Measurements from ENCODE around the gene SLC30A1. TPM values are rescaled to one million over a fixed set of nuclear protein-coding genes. Genes with fewer than 3 reads are reported as not detected.
A peak's percentile ranks its signal among the peaks of the same experiment; 100 is the strongest.

The SLC30A1 gene
- total RNA-seq, 1 donor from 2014 or later: 9.1 TPM

DNA sequence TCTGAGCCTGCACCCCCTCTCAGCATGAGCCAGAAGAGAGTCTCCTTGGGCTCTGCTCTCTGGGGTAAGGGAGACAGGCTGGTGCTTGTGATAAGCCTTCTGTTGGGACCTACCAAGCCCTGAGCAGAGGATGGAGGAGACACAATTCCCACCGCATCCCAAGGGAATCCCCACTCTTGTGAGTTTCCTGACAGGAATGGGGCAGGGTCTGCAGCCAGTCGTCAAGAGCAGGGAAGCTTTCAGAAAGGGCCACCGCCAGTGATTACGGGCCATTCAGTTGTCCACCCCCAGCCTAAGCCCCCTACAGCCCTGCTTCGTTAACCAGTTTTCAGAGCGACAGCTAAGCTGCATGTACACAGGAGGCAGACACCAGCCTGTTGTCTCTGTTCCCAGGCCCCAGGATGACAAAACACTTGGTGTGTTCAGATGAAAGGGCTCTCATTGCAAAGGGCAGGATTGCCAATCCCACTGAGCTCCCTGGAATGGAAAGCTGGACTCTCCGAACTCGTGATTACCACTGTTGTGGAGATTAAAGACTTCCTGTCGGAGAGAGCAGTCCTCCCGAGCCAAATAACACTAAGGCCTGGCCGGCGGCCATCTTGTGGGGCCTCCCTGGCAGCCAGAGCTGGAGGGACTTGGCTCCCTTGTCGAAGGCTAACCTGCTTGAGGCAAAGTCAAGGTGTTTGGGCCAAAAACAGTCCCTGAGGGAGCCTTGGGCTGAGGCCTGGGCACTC, 37.4 kb upstream of the SLC30A1 start:
- TF ChIP-seq, protein P1, sequence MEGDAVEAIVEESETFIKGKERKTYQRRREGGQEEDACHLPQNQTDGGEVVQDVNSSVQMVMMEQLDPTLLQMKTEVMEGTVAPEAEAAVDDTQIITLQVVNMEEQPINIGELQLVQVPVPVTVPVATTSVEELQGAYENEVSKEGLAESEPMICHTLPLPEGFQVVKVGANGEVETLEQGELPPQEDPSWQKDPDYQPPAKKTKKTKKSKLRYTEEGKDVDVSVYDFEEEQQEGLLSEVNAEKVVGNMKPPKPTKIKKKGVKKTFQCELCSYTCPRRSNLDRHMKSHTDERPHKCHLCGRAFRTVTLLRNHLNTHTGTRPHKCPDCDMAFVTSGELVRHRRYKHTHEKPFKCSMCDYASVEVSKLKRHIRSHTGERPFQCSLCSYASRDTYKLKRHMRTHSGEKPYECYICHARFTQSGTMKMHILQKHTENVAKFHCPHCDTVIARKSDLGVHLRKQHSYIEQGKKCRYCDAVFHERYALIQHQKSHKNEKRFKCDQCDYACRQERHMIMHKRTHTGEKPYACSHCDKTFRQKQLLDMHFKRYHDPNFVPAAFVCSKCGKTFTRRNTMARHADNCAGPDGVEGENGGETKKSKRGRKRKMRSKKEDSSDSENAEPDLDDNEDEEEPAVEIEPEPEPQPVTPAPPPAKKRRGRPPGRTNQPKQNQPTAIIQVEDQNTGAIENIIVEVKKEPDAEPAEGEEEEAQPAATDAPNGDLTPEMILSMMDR (conservative IDR thresholded peaks at IDR 0.05): no peak
- Mint-ChIP-seq H3K9me3 (no peaks in the 10 kb centered on the region), H3K4me3 (no peak overlapping the region), H3K4me1 (peaks cover 6% of the 10 kb centered on the region), H3K36me3 (ENCODE audit: low read depth) (no peaks in the 10 kb centered on the region), H3K27me3 (ENCODE audit: low read depth) (no peaks in the 10 kb centered on the region), H3K27ac (ENCODE audit: unreplicated experiment) (no peak overlapping the region)
- DNase-seq (ENCODE audit: low read depth, low spot score): no peak

DNA sequence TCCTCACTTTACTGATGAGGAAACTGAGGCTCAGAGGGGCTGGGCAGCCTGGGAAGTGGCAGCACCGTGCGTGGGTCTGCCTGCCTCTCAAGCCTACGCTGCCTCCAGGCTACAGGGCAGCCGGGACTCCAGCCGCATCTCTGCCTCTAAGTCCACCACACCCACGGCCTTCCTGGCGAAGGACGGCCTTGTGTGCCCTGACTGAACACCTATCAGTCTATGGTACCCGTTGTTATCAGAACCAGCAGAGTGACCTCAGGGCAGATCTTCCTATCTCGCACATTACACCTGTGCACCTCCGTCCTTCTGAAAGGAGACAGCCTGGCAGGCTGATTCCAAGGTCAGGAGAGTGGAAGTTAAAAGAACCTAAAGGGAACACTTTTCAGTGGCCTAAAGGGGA, 35.7 kb upstream of the SLC30A1 start:
- H3K4me3 Mint-ChIP-seq: no peak overlapping the region
- H3K4me1 Mint-ChIP-seq: peaks cover 9% of the 10 kb centered on the region
- no peak overlapping the region for H3K27ac Mint-ChIP-seq (ENCODE audit: unreplicated experiment)
- DNase-seq (ENCODE audit: low read depth, low spot score): no peak
- H3K36me3 Mint-ChIP-seq (ENCODE audit: low read depth): no peaks in the 10 kb centered on the region
- no peaks in the 10 kb centered on the region for H3K27me3 Mint-ChIP-seq (ENCODE audit: low read depth)
- no peaks in the 10 kb centered on the region for H3K9me3 Mint-ChIP-seq
- TF ChIP-seq, protein P1 (conservative IDR thresholded peaks at IDR 0.05): no peak

- H3K9me3 Mint-ChIP-seq: no peaks in the 10 kb centered on the region
- peaks cover 11% of the 10 kb centered on the region for H3K4me1 Mint-ChIP-seq
- H3K27ac Mint-ChIP-seq (ENCODE audit: unreplicated experiment): peak overlapping the region; percentile 78
- H3K27me3 Mint-ChIP-seq (ENCODE audit: low read depth): no peaks in the 10 kb centered on the region
- TF ChIP-seq, protein P1 (conservative IDR thresholded peaks at IDR 0.05): no peak
- H3K36me3 Mint-ChIP-seq (ENCODE audit: low read depth): no peaks in the 10 kb centered on the region
- H3K4me3 Mint-ChIP-seq: no peak overlapping the region
- DNase-seq (ENCODE audit: low read depth, low spot score): no peak
Measured at GRCh38 chr1:211613951-211614350, 35.0 kb upstream of the SLC30A1 start.

DNA sequence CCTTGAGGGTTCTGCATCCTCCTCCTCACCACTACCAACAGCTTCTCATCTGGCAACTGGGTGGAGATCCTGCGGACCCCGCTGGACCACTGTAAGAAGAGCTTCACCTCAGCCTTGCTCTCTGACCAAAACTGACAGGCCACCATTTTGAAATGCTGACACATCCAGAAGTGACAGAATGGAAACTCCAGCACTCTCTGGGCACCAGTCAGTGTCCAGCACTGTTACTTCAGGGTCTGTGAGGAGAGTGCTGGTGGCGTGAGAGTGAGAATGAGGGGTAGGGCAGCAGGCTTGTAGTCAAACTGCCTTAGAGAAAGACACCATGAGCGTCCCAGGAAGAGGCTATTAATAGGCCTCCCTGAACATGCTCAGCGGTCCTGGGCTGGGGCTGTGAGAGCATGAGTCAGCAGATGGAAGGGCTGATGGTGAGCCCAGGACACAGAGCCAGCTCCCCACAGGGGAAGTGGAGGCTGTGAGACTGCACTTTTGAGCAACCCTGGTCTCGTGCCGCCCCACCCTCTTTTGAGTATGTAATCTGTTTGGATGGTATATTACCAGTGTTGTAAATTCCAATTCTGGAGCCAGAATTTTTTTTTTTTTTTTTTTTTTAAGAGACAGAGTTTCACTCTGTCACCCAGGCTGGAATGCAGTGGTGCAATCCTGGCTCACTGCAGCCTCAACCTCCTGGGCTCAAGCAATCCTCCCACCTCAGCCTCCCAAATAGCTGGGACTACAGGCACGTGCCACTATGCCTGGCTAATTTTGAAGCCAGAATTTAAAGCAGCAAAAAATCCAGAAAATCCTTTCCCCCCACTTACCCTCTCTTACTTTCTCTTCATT, 34.4 kb upstream of the SLC30A1 start:
- no peaks in the 10 kb centered on the region for H3K36me3 Mint-ChIP-seq (ENCODE audit: low read depth)
- TF ChIP-seq, protein P1 (conservative IDR thresholded peaks at IDR 0.05): no peak
- no peak for DNase-seq (ENCODE audit: low read depth, low spot score)
- no peak overlapping the region for H3K4me3 Mint-ChIP-seq
- H3K27ac Mint-ChIP-seq (ENCODE audit: unreplicated experiment): peak overlapping the region; percentile 78
- no peaks in the 10 kb centered on the region for H3K27me3 Mint-ChIP-seq (ENCODE audit: low read depth)
- H3K9me3 Mint-ChIP-seq: no peaks in the 10 kb centered on the region
- peaks cover 11% of the 10 kb centered on the region for H3K4me1 Mint-ChIP-seq

- TF ChIP-seq, protein P1 (conservative IDR thresholded peaks at IDR 0.05): no peak
- Mint-ChIP-seq H3K27me3 (ENCODE audit: low read depth) (no peaks in the 10 kb centered on the region), H3K4me3 (no peak overlapping the region), H3K4me1 (peaks cover 14% of the 10 kb centered on the region), H3K36me3 (ENCODE audit: low read depth) (no peaks in the 10 kb centered on the region), H3K9me3 (no peaks in the 10 kb centered on the region), H3K27ac (ENCODE audit: unreplicated experiment) (no peak overlapping the region)
- DNase-seq (ENCODE audit: low read depth, low spot score): no peak
Measured at GRCh38 chr1:211612786-211613107, 33.8 kb upstream of the SLC30A1 start.

All from neural crest cell (in vitro differentiated cells).